Stimulated activated CD4-positive, alpha-beta T cell treated with anti-CD3 and anti-CD28 coated beads, TNF-alpha, amount 100 ng/mL, for 48 hours (primary cell): ENCODE measurements around the gene PRAMEF5.
"Not testable (repeated sequence)": the region's sequence is repeated elsewhere in the genome, so short reads cannot be mapped to it uniquely, and the experiment has no call there.

Experiments used
- DNase-seq, 3 donors: peaks; one replicate each; pipeline ENCODE4 v3.0.0-alpha.2; 2020; ENCODE audit warnings: low read depth in 3 of 3

The PRAMEF5 gene

DNA sequence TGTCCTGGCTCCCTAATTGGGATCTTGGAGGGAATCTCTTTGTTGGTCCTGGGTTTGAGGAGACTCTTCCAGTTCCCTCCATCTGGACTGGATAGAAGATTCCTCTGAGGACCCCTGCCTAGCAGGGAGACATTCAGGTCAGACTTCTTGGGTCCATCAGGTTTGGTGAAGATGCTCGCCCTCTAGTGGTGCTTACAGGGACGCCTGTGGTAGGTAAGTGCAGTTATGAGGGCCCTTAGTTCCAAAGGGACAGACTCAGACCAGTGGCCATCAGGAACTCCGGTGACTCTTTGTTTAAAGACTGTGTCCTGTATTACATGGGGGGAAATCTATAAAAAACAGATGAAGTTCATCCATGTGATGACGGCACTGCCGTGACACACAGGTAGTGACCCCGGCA, 23.0 kb downstream of the PRAMEF5 start:
- DNase-seq = not testable (repeated sequence)

DNA sequence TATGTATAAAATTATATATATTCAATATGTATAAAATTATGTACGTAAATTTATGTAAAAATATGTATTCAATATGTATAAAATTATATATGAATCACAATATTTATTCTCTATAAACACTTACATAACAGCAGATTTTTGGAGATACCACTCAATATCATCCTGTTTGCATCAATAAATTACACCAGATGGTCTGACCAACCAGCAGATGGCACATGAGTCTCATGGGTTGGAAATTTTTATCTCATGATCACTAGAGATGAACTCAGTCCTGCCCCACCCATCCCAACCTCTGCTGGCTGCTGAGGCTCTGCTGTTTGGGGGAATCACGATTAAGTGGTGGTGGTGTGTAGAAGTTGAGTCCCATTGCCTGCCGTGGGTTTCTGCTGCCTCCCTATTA, 25.6 kb downstream of the PRAMEF5 start:
- not testable (repeated sequence) for DNase-seq

DNA sequence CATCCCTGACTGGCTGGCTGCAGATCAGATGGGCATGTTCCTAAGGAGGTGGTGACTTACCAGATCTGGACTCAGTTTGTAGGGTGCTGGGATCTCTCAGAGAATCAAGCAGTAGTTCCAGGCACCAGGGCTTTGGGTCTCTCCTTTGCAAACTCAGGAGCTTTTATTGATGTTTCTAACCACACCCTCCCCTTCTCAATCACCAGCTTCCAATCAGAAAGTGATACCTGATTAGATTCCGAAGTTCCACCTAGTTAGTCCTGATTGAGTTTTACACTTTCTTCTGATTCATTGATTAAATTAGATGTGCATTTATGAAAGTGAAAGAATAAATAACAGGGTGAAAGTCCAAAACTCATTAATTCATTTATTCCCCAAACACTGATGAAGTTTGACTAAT, 31.0 kb downstream of the PRAMEF5 start, which contains the start of gene PRAMEF8:
TSS of gene PRAMEF8 (minus strand) at position 101 of the 400 bp plus-strand sequence. CDS start 1,046 bp downstream, outside the sequence.
- DNase-seq = not testable (repeated sequence)

DNA sequence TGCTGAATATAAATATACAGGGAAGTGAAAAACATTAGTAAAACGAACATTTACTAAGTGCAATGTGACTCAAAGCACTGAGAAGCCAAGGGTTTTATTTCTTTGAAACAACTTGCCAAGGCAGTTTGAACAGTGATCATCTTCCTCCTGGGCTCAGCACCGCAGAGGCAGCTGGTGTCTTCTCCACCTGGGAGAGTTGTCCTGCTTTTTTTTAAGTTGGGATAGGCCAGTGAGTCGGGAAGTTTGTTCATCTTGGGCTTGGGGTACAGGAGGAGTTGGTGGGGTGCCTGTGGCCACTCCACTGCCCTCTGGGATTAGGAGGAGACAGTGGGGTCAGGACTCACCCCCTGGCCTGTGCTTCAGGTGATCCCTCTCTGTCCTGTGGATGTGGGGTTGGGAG, 35.0 kb downstream of the PRAMEF5 start:
- DNase-seq = not testable (repeated sequence)

DNA sequence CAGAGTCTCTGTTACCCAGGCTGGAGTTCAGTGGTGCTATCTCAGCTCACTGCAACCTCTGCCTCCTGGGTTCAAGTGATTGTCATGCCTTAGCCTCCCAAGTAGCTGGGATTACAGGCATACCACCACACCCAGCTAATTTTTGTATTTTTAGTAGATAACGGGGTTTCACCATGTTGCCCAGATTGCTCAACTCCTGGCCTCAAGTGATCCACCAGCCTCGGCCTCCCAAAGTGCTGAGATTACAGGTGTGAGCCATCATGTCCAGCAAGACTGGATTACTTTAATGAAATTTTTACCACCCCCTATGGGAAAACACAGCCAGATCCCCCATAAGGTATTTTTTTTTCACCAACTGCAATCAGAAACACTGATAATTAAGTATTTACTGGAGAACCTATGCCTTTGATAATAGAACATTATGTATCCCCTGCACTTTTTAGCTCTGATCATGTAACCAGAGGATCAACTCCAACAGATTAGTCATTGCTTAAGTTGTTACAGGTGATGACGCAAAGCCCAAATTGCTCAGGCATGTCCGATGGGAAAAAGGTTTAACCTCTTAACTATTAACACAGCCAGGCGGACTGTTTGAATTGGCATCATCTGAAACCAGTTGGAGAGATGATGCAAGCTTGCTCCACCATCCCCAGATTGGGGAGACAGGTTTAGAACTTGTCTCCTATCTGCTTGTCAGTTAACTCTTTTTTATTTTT, 43.4 kb downstream of the PRAMEF5 start:
- not testable (repeated sequence) for DNase-seq

DNA sequence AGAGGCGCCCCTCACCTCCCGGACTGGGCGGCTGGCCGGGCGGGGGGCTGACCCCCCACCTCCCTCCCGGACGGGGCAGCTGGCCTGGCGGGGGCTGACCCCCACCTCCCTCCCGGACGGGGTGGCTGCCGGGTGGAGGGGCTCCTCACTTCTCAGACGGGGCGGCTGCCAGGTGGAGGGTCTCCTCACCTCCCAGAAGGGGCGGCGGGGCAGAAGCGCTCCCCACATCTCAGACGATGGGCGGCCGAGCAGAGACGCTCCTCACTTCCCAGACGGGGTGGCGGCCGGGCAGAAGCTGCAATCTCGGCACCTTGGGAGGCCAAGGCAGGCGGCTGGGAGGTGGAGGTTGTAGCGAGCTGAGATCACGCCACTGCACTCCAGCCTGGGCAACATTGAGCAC, 44.7 kb downstream of the PRAMEF5 start:
- not testable (repeated sequence) for DNase-seq

DNA sequence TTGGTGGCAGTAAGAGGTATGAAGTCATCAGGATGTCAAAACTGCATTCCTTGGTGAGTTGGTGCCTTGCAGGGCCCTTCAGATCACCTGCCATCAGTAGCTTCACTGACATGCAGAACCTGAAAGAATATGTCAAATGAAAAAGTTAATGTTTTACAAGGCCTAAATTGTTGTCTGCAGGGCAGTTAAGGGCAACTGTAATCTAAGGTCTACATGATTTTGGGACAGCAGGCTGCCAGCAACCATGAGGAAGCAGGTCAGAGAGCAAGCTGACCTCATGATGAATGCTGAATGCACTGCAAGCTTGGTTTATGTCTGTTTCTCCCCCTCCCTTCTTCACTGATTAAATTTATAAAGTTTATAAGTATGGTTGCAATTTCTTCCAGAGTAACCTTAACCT, 48.2 kb downstream of the PRAMEF5 start:
- not testable (repeated sequence) for DNase-seq

DNA sequence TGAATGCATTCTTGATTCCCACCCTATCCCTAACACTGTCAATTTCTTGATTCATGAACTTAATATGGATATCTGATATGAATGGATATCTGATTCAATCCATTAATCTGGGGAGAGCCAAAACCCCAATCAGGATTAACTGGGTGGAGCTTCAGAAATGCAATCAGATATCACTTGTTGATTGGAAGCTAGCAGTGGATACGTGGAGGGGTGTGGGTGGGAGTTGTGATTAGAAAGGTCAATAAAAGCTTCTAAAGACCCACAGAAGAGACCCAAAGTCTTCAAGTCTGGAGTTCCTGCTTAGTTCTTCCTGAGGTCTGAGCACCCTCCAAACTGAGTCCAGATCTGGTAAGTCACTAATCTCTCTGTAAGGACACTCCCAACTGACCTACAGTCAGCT, 49.2 kb downstream of the PRAMEF5 start, which contains the start of gene PRAMEF33:
TSS of gene PRAMEF33 (plus strand) at position 301 of the 400 bp plus-strand sequence. CDS start 2,416 bp downstream, outside the sequence.
- DNase-seq = not testable (repeated sequence)
